Neural cell (in vitro differentiated cells): ENCODE results near the gene CCDC89. TPM values are rescaled to one million over a fixed set of nuclear protein-coding genes. Genes with fewer than 3 reads are reported as not detected.
"Not testable (repeated sequence)": the region's sequence is repeated elsewhere in the genome, so short reads cannot be mapped to it uniquely, and the experiment has no call there.

Experiments
- H2AFZ ChIP-seq: fragments of 200-600, 300-800 bp; sonication (generic), shearing (Covaris generic); 2 replicates; pipeline ENCODE4 v1.6.0; 2014; ENCODE audit warnings: low read depth, mild to moderate bottlenecking, antibody characterized with exemption, low read length, moderate library complexity
- H3F3A ChIP-seq: fragments of 200-600 bp; shearing (Covaris generic); 2 replicates; pipeline ENCODE4 v1.6.1; 2016; ENCODE audit warnings: mild to moderate bottlenecking, moderate library complexity, mixed read lengths, antibody characterized with exemption, low read length; ENCODE audit not compliant: insufficient read depth, poor library complexity, severe bottlenecking
- H3K27ac ChIP-seq: fragments of 200-600, 300-800 bp; sonication (generic), shearing (Covaris generic); 2 replicates; pipeline ENCODE4 v1.5.1; 2014; ENCODE audit warnings: mild to moderate bottlenecking, low read length, moderate library complexity
- H3K27me3 ChIP-seq: fragments of 300-800, 200-600 bp; sonication (generic), shearing (Covaris generic); 2 replicates; pipeline ENCODE4 v1.6.0; 2014; ENCODE audit warnings: mild to moderate bottlenecking, low read depth, low read length, moderate library complexity; ENCODE audit not compliant: insufficient read depth
- H3K36me3 ChIP-seq: fragments of 300-800, 200-600 bp; sonication (generic), shearing (Covaris generic); 2 replicates; pipeline ENCODE4 v1.5.1; 2014; ENCODE audit warnings: mild to moderate bottlenecking, antibody characterized with exemption, low read length, moderate library complexity; ENCODE audit not compliant: insufficient read depth
- H3K4me2 ChIP-seq: fragments of 300-800, 200-600 bp; sonication (generic), shearing (Covaris generic); 2 replicates; pipeline ENCODE4 v1.6.0; 2014; ENCODE audit warnings: mild to moderate bottlenecking, low read length
- H3K4me3 ChIP-seq: fragments of 300-800, 200-600 bp; sonication (generic), shearing (Covaris generic); 2 replicates; pipeline ENCODE4 v1.5.1; 2014; ENCODE audit warnings: mild to moderate bottlenecking, low read length, moderate library complexity
- H3K79me2 ChIP-seq: fragments of 200-600 bp; shearing (Covaris generic); replicated peaks from 2 replicates; pipeline ENCODE4 v1.6.0; 2014; ENCODE audit warnings: mild to moderate bottlenecking, low read length, moderate library complexity; ENCODE audit not compliant: insufficient read depth
- H3K9ac ChIP-seq: fragments of 300-800, 200-600 bp; sonication (generic), shearing (Covaris generic); 2 replicates; pipeline ENCODE4 v1.6.1; 2016; ENCODE audit warnings: mild to moderate bottlenecking, low read length, mixed read lengths
- H3K9me2 ChIP-seq: fragments of 200-600 bp; shearing (Covaris generic); 2 replicates; pipeline ENCODE4 v1.6.1; 2016; ENCODE audit warnings: mild to moderate bottlenecking, low read length, mixed read lengths; ENCODE audit not compliant: insufficient read depth
- H3K9me3 ChIP-seq: fragments of 200-600, 300-800 bp; sonication (generic), shearing (Covaris generic); 2 replicates; pipeline ENCODE4 v1.6.1; 2016; ENCODE audit warnings: mild to moderate bottlenecking, mixed run types, low read length, moderate library complexity, mixed read lengths
- H4K20me1 ChIP-seq: fragments of 200-600 bp; shearing (Covaris generic); 2 replicates; pipeline ENCODE4 v1.6.1; 2016; ENCODE audit warnings: mild to moderate bottlenecking, mixed run types; ENCODE audit not compliant: insufficient read depth
- CTCF ChIP-seq: fragments of 450-650 bp; IDR thresholded peaks from 2 replicates; pipeline ENCODE4 v1.5.1; 2014; ENCODE audit warnings: antibody characterized with exemption, mild to moderate bottlenecking, moderate library complexity; ENCODE audit not compliant: poor library complexity, severe bottlenecking
- EP300 ChIP-seq: fragments of 450-650 bp; conservative IDR thresholded peaks from 2 replicates; pipeline ENCODE4 v1.6.1; 2014; ENCODE audit warnings: antibody characterized with exemption, mild to moderate bottlenecking, moderate library complexity; ENCODE audit not compliant: poor library complexity, severe bottlenecking
- EZH2 ChIP-seq: fragments of 200-600, 300-800 bp; shearing (Covaris generic), sonication (generic); IDR thresholded peaks from 2 replicates; pipeline ENCODE4 v1.6.1; 2014; ENCODE audit warnings: antibody characterized with exemption, low read length, borderline replicate concordance, mild to moderate bottlenecking; ENCODE audit not compliant: insufficient read depth, poor library complexity, severe bottlenecking
- MXI1 ChIP-seq: fragments of 450-650 bp; conservative IDR thresholded peaks from 2 replicates; pipeline ENCODE4 v1.6.1; 2014; ENCODE audit warnings: antibody characterized with exemption, mild to moderate bottlenecking; ENCODE audit not compliant: poor library complexity, severe bottlenecking
- POLR2AphosphoS5 ChIP-seq: IDR thresholded peaks from 2 replicates; pipeline ENCODE4 v1.6.1; 2012
- RAD21 ChIP-seq: fragments of 450-650 bp; conservative IDR thresholded peaks from 2 replicates; pipeline ENCODE4 v1.6.1; 2014; ENCODE audit warnings: antibody characterized with exemption, mild to moderate bottlenecking, moderate library complexity
- REST ChIP-seq: IDR thresholded peaks from 2 replicates; pipeline ENCODE4 v1.6.1; 2012; ENCODE audit warnings: borderline replicate concordance
- SMC3 ChIP-seq: fragments of 450-650 bp; conservative IDR thresholded peaks from 2 replicates; pipeline ENCODE4 v1.6.1; 2014; ENCODE audit warnings: antibody characterized with exemption, mild to moderate bottlenecking, moderate library complexity; ENCODE audit not compliant: poor library complexity
- TAF1 ChIP-seq: IDR thresholded peaks from 2 replicates; pipeline ENCODE4 v1.6.1; 2012; ENCODE audit warnings: low read depth
- polyA plus RNA-seq: library from polyadenylated mRNA; depleted of rRNA; stranded (reverse); fragments of >200 nt; gene quantifications from 2 replicates; pipeline ENCODE4 v1.2.3, GENCODE V29; 2014

CCDC89 gene
- polyA plus RNA-seq, 1 donor from 2014 or later, result not detected

- Histone ChIP-seq H4K20me1 (peaks cover 13% of the 10 kb centered on the region), H3K79me2 (peaks cover 58% of the 10 kb centered on the region), H3K9me2 (no peaks in the 10 kb centered on the region), H3K4me2 (no peak overlapping the region), H2AFZ (no peak overlapping the region), H3F3A (no peaks in the 10 kb centered on the region), H3K36me3 (peaks cover 30% of the 10 kb centered on the region), H3K9ac (no peak overlapping the region), H3K4me3 (no peak overlapping the region), H3K27ac (no peak overlapping the region), H3K9me3 (no peaks in the 10 kb centered on the region), H3K27me3 (no peaks in the 10 kb centered on the region)
- no peak for TF ChIP-seq POLR2AphosphoS5
- TF ChIP-seq CTCF, result no peak
- no peak for TF ChIP-seq REST
- no peak for TF ChIP-seq EZH2
- TF ChIP-seq SMC3, result no peak
- TF ChIP-seq TAF1, result no peak
- no peak for TF ChIP-seq MXI1
- TF ChIP-seq EP300, result no peak
- no peak for TF ChIP-seq RAD21
These were observed 27.8 kb downstream of the CCDC89 start for GRCh38 chr11:85658180-85658579.

- Histone ChIP-seq H2AFZ (no peak overlapping the region), H3K9me2 (no peaks in the 10 kb centered on the region), H3K79me2 (peaks cover 44% of the 10 kb centered on the region), H3K9ac (no peak overlapping the region), H3K27me3 (no peaks in the 10 kb centered on the region), H3K9me3 (no peaks in the 10 kb centered on the region), H3K27ac (no peak overlapping the region), H4K20me1 (peaks cover 3% of the 10 kb centered on the region), H3K4me2 (no peak overlapping the region), H3K4me3 (no peak overlapping the region), H3F3A (no peaks in the 10 kb centered on the region), H3K36me3 (peaks cover 30% of the 10 kb centered on the region)
- TF ChIP-seq EP300, result no peak
- no peak for TF ChIP-seq REST
- TF ChIP-seq TAF1, result no peak
- TF ChIP-seq CTCF, result no peak
These were observed 29.2 kb downstream of the CCDC89 start for GRCh38 chr11:85656777-85657176.

GRCh38 chr11:85654343-85654742, 31.7 kb downstream of the CCDC89 start:
- peaks cover 22% of the 10 kb centered on the region for H3K36me3 ChIP-seq
- not testable (repeated sequence) for H2AFZ ChIP-seq, H3K9ac ChIP-seq, H3K4me3 ChIP-seq, H3K4me2 ChIP-seq, H3K9me3 ChIP-seq, H3F3A ChIP-seq, H3K9me2 ChIP-seq, H4K20me1 ChIP-seq, H3K27ac ChIP-seq, H3K27me3 ChIP-seq
- peaks cover 20% of the 10 kb centered on the region for H3K79me2 ChIP-seq
